A673 (cell line): ENCODE data around the gene IFITM5. TPM values are rescaled to one million over a fixed set of nuclear protein-coding genes. Genes with fewer than 3 reads are reported as not detected.

Experiments
- BruUV-seq: library from RNA; stranded (reverse); fragments of 400-500 nt; replicated peaks from 2 replicates; lab custom pipeline; 2021; lab: Mats Ljungman, UMichigan
- CTCF ChIA-PET: fragments of 300-600 bp; sonication (Branson Sonifier 250); formaldehyde crosslinking; loops from one replicate; lab custom pipeline; 2022; ENCODE audit warnings: antibody characterized with exemption; lab: Charles Lee
- POLR2A ChIA-PET: fragments of 300-600 bp; sonication (Branson Sonifier 250); formaldehyde crosslinking; loops from one replicate; lab custom pipeline; 2022; ENCODE audit warnings: antibody characterized with exemption; ENCODE audit not compliant: low non-redundant PET; lab: Charles Lee
- DNase-seq: peaks from one replicate; pipeline ENCODE4 v3.0.0-alpha.2; 2015; ENCODE audit warnings: low spot score
- H3K27ac ChIP-seq: fragments of 200-600 bp; sonication (generic); 2 replicates; pipeline ENCODE4 v1.5.1; 2016; ENCODE audit warnings: mixed run types, low read depth, mild to moderate bottlenecking, mixed read lengths, antibody characterized with exemption, low read length; ENCODE audit not compliant: poor library complexity, severe bottlenecking
- H3K27me3 ChIP-seq: fragments of 200-600 bp; sonication (generic); replicated peaks from 2 replicates; pipeline ENCODE4 v1.6.1; 2017; ENCODE audit warnings: mixed run types, low read depth, mild to moderate bottlenecking, mixed read lengths, antibody characterized with exemption, low read length; ENCODE audit not compliant: insufficient read depth, poor library complexity
- H3K36me3 ChIP-seq: fragments of 200-600 bp; sonication (generic); 2 replicates; pipeline ENCODE4 v1.6.1; 2016; ENCODE audit warnings: mixed run types, mild to moderate bottlenecking, mixed read lengths, antibody characterized with exemption, low read length; ENCODE audit not compliant: insufficient read depth, poor library complexity, severe bottlenecking
- H3K4me1 ChIP-seq: fragments of 200-600 bp; sonication (generic); 2 replicates; pipeline ENCODE4 v1.6.1; 2017; ENCODE audit warnings: mixed run types, mild to moderate bottlenecking, mixed read lengths, antibody characterized with exemption, low read length; ENCODE audit not compliant: insufficient read depth, poor library complexity, severe bottlenecking
- H3K4me3 ChIP-seq: fragments of 200-600 bp; sonication (generic); 2 replicates; pipeline ENCODE4 v1.5.1; 2016; ENCODE audit warnings: low read depth, mixed run types, mild to moderate bottlenecking, mixed read lengths, low read length; ENCODE audit not compliant: poor library complexity, severe bottlenecking
- H3K9me3 ChIP-seq: fragments of 200-600 bp; sonication (generic); 2 replicates; pipeline ENCODE4 v1.6.1; 2016; ENCODE audit warnings: mixed run types, low read depth, mild to moderate bottlenecking, mixed read lengths, antibody characterized with exemption, low read length; ENCODE audit not compliant: poor library complexity, severe bottlenecking
- CTCF ChIP-seq: fragments of 300-800, 200-600 bp; sonication (generic); conservative IDR thresholded peaks from 2 replicates; pipeline ENCODE4 v1.5.1; 2017; ENCODE audit warnings: low read depth, mild to moderate bottlenecking, antibody characterized with exemption, low read length, moderate library complexity, mixed read lengths
- EZH2 ChIP-seq: fragments of 200-600 bp; sonication (generic); IDR thresholded peaks from 2 replicates; pipeline ENCODE4 v1.6.1; 2017; ENCODE audit warnings: borderline replicate concordance, low read depth, mild to moderate bottlenecking, mixed read lengths, antibody characterized with exemption, low read length; ENCODE audit not compliant: poor library complexity, severe bottlenecking
- intact Hi-C: fragments of 100-400 bp; cut with micrococcal nuclease; formaldehyde crosslinking; loops from one replicate; pipeline ENCODE4 v1.10.0; 2022; ENCODE audit not compliant: unreplicated experiment
- total RNA-seq: library from RNA; stranded (reverse); gene quantifications from 2 replicates; pipeline ENCODE4 v1.2.3, GENCODE V29; 2021

IFITM5 gene
- total RNA-seq, 1 experiment from 2014 or later: not detected

GRCh38 chr11:255816-256215, 43.5 kb downstream of the IFITM5 start:
- POLR2A ChIA-PET: no interaction called here
- BruUV-seq: no TSS peak
- intact Hi-C loops: loop anchor here (10.0 kb wide), 1 partner anchor 99 kb away; no protein-coding TSS in a partner anchor

GRCh38 chr11:255176-255575, 44.1 kb downstream of the IFITM5 start:
- intact Hi-C loops: loop anchor here (10.0 kb wide), 1 partner anchor 100 kb away; no protein-coding TSS in a partner anchor
- no peaks in the 10 kb centered on the region for H3K4me1 ChIP-seq
- no TSS peak for BruUV-seq
- no peaks in the 10 kb centered on the region for H3K9me3 ChIP-seq
- TF ChIP-seq CTCF: no peak
- no peak overlapping the region for H3K4me3 ChIP-seq
- H3K27ac ChIP-seq: no peak overlapping the region
- peaks cover 26% of the 10 kb centered on the region for H3K36me3 ChIP-seq
- ChIA-PET POLR2A (no interaction called here), CTCF (no interaction called here)
- DNase-seq: no peak
- no peaks in the 10 kb centered on the region for H3K27me3 ChIP-seq

More at GRCh38 chr11:255816-256215, 43.5 kb downstream of the IFITM5 start:
- Histone ChIP-seq H3K27me3 (no peaks in the 10 kb centered on the region), H3K4me3 (no peak overlapping the region), H3K9me3 (no peaks in the 10 kb centered on the region), H3K27ac (no peak overlapping the region), H3K4me1 (no peaks in the 10 kb centered on the region), H3K36me3 (peaks cover 21% of the 10 kb centered on the region)
- TF ChIP-seq CTCF (no peak), EZH2 (no peak)
- CTCF ChIA-PET: no interaction called here
- DNase-seq: no peak

GRCh38 chr11:253886-254270, 45.4 kb downstream of the IFITM5 start:
- no peak for DNase-seq
- no peak for TF ChIP-seq EZH2
- no peak for TF ChIP-seq CTCF
- CTCF ChIA-PET: no interaction called here
- H3K27me3 ChIP-seq: no peaks in the 10 kb centered on the region
- POLR2A ChIA-PET: no interaction called here
- intact Hi-C loops: loop anchor here (10.0 kb wide), 1 partner anchor 101 kb away; no protein-coding TSS in a partner anchor
- peaks cover 32% of the 10 kb centered on the region for H3K36me3 ChIP-seq
- BruUV-seq: no TSS peak
- H3K4me3 ChIP-seq: no peak overlapping the region
- no peak overlapping the region for H3K27ac ChIP-seq
- no peaks in the 10 kb centered on the region for H3K4me1 ChIP-seq
- no peaks in the 10 kb centered on the region for H3K9me3 ChIP-seq
